Ovary (tissue), 3 donors: ENCODE results near the gene ARSJ.

Experiments used
- EP300 ChIP-seq: sonication (generic); formaldehyde crosslinking; IDR thresholded peaks from one replicate; pipeline ENCODE4 v1.6.1; 2017; ENCODE audit warnings: antibody characterized with exemption
- POLR2A ChIP-seq: fragments of 450-650 bp; IDR thresholded peaks from one replicate; pipeline ENCODE4 v1.6.1; 2017; ENCODE audit warnings: antibody characterized with exemption, mild to moderate bottlenecking, moderate library complexity
- TF ChIP-seq, protein P1 (sequence below), 3 donors: fragments of 450-650 bp in 2 of 3; fragments of 200-600 bp in 1 of 3; IDR thresholded peaks; one replicate each; pipeline versions ENCODE4 v1.5.1 to v1.8.0; 2016 to 2022; ENCODE audit warnings: antibody characterized with exemption in 3 of 3, mild to moderate bottlenecking in 1 of 3
- donor health status: DM: no; HTN: no; CAD: no.

- TF ChIP-seq, protein P1, sequence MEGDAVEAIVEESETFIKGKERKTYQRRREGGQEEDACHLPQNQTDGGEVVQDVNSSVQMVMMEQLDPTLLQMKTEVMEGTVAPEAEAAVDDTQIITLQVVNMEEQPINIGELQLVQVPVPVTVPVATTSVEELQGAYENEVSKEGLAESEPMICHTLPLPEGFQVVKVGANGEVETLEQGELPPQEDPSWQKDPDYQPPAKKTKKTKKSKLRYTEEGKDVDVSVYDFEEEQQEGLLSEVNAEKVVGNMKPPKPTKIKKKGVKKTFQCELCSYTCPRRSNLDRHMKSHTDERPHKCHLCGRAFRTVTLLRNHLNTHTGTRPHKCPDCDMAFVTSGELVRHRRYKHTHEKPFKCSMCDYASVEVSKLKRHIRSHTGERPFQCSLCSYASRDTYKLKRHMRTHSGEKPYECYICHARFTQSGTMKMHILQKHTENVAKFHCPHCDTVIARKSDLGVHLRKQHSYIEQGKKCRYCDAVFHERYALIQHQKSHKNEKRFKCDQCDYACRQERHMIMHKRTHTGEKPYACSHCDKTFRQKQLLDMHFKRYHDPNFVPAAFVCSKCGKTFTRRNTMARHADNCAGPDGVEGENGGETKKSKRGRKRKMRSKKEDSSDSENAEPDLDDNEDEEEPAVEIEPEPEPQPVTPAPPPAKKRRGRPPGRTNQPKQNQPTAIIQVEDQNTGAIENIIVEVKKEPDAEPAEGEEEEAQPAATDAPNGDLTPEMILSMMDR (IDR thresholded peaks at IDR 0.05) = no peak
- TF ChIP-seq EP300 (no peak), POLR2A (no peak)
Measured at GRCh38 chr4:113957956-113958355, 21.5 kb downstream of the ARSJ start.
